Renal pelvis (tissue), 4 donors: ENCODE measurements around the gene CA6. TPM values are rescaled to one million over a fixed set of nuclear protein-coding genes. Genes with fewer than 3 reads are reported as not detected.
"Not testable (repeated sequence)": the region's sequence is repeated elsewhere in the genome, so short reads cannot be mapped to it uniquely, and the experiment has no call there.

Experiments
- DNase-seq: peaks from one replicate; pipeline ENCODE4 v3.0.0-alpha.2; 2013
- polyA plus RNA-seq, 3 donors: library from polyadenylated mRNA; unstranded; fragments of 120-200 nt; gene quantifications; one replicate each; pipeline ENCODE4 v1.2.1, GENCODE V29; 2013; ENCODE audit not compliant: insufficient read length in 3 of 3

CA6 gene
- polyA plus RNA-seq, 3 donors: 0.11 to 0.30 TPM; not detected in 1

DNA sequence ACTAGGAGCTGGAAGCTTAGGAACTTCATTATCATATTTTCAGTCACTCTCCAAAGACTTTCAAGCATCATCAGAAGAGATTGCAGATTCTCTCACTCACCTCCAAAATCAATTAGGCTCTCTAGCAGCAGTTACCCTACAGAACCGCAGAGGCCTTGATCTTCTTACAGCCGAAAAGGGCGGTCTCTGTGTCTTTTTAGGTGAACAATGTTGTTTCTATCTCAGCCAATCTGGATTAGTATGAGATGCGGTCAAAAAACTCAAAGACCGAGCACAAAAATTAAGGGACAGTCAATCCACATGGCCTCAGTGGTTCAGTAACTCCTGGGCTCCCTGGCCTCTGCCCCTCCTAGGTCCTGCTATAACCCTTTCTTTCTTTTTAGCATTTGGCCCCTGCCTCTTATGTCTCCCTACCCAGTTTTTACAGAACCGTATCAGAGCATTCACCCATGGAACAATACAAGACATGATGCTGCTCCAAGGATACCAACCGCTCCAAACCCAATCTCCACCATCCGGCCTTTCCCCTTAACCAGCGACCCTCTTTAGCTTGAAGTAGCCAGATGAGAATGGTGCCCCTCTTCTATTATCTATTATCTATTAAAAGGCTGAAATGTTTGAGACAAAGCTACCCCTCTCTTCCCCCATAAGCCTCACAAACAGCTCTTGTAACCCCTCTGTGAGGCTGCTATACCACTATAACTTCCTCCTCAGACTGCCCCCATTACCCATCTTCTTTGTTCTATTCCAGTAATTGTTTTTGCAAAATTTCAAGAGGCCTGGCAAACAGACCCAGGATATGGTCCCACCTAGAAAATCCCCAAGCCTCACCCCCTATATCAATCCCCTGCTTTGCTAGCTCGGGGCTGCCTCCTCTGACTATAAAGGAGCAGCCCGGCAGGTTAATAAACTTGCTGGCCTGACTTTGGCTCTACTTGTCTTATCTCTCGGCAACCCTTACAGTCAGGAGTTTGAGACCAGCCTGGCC, 18.7 kb upstream of the CA6 start:
- no peak for DNase-seq

DNA sequence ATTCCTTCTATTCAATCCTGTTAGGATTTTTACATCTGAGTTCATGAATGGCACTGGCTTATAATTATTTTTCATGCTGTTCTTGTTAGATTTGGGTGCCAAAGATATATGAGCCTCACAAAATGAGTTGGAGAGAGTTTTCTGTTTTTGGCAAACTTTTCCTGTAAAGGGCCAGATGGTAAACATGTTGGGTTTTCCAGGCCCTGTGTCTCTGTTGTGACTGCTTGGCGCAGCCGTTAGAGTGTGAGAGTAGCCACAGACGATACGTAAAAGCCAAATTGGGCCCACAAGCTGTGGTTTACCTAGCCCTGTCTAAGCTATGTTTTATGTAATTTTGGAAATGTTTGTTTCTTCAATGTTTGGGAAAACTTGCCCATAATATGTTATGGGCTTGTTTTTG, 15.6 kb upstream of the CA6 start:
- no peak for DNase-seq

DNA sequence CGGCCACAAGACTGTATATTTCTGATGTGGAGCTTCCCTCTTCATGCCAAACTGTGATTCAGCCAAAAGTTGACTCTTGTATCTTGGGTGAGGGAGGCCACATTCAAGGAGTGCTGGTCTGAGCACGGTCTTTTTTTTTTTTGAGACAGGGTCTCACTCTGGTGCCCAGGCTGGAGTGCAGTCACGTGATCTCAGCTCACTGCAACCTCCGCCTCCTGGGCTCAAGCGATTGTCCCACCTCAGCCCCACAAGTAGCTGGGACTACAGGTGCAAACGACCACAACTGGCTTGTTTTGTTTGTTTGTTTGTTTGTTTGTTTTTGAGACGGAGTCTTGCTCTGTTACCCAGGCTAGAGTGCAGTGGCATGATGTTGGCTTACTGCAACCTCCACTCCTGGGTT, 8.6 kb upstream of the CA6 start:
- not testable (repeated sequence) for DNase-seq

DNA sequence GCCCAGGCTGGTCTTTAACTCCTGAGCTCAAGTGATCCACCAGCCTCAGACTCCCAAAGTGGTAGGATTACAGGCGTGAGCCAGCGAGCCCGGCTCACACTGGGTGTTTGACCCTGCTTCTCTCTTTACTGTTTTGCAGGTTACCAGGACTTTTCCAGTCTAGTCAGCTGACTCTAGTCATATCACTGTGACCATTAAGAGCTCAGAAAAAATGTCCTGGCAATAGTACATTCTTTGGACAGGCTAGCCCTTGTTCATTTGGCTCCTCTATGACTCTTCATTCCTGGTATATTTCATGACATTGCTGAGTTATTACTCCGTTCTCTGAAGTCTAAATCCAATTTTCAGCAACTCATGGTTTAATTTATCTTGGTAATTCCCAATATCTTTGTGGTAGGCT, 8.0 kb upstream of the CA6 start:
- no peak for DNase-seq

DNA sequence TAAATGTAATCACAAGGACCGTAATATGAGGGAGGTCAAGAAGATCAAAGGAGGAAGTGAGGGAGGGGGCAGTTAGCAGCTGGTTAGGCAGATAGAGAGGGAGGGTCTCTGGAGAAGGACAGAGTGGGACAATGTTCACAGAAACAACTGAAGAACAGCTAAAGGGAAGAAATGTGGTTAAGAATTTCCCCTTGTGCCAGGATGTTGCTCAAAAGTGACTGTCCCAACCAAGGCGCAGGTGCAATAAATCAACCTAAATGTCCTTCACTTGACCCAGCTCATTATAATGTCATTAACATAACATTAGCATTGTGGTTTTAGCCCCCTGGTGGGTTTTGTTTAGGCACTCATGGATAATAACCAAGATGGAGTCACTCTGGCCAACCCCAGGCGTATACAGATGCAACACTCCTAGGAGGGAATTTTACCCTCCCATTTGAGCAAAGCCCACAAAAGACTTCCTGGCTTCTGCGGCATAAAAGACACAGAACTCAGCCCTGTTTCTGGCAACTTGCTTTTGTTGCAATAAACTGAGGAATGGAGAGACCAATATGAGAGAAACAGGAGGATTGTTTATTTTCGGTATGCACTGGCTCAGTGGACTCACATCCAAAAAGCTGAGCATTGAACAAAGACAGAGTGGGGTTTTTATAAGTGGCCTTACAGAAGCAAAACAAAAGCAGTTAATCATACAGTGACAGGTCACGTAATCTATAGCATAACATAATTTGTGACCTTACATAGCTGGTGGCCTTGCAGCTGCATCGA, 7.3 kb upstream of the CA6 start:
- no peak for DNase-seq

DNA sequence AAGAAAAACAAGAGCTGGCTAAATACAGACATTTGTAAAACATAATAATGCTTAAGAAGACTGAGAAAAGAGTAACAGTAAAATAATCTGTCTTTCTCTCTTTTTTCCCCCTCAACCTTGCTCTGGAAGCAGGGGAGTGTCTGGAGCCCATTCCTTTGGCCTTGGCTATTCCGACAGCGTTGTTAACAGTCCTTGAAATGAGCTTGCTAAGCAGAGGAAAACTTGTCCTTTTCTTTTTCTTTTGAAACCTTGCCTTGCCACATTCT, 6.7 kb upstream of the CA6 start:
- DNase-seq: no peak

DNA sequence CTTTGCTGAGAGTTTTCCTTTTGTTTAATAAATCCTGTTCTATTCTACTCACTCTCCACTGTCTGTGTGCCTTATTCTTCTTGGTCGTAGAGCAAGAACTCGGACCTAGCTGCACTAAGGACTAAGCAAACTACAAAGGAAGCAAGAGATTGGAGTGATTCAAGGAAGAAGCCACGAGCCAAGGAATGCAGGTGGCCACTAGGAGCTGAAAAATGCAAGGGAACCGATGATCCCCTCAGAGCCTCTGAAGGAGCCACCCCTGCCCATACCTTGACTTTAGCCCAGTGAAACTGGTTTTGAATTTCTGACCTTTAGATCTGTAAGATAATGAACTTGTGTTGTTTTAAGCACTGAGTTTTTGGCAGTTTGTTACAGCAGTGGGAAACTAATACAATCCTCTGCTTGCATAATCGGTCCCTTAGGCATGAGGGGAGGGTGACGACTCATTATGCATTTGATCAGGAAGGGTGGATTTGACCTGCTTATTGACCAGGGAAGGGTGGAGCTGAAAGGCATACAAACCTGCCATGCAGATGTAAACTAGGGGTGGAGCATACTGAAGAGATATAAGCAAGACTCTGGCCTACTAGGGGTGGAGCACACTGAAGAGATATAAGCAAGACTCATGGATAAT, 6.2 kb upstream of the CA6 start:
- DNase-seq: no peak

DNA sequence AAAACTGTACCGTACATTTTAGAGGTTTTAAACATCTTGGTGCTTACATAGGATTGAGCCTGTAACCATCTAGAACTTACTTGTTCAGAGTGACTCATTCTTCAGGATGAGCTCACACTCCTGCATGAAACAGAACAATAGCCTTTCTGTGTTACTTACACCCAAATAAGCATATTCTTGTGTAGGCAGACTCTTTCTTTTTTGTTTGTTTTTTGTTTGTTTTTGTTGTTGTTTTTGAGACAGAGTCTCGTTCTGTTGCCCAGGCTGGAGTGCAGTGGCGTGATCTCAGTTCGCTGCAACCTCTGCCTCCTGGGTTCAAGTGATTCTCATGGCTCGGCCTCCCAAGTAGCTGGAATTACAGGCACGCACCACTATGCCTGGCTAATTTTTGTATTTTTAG, 3.8 kb upstream of the CA6 start:
- no peak for DNase-seq

DNA sequence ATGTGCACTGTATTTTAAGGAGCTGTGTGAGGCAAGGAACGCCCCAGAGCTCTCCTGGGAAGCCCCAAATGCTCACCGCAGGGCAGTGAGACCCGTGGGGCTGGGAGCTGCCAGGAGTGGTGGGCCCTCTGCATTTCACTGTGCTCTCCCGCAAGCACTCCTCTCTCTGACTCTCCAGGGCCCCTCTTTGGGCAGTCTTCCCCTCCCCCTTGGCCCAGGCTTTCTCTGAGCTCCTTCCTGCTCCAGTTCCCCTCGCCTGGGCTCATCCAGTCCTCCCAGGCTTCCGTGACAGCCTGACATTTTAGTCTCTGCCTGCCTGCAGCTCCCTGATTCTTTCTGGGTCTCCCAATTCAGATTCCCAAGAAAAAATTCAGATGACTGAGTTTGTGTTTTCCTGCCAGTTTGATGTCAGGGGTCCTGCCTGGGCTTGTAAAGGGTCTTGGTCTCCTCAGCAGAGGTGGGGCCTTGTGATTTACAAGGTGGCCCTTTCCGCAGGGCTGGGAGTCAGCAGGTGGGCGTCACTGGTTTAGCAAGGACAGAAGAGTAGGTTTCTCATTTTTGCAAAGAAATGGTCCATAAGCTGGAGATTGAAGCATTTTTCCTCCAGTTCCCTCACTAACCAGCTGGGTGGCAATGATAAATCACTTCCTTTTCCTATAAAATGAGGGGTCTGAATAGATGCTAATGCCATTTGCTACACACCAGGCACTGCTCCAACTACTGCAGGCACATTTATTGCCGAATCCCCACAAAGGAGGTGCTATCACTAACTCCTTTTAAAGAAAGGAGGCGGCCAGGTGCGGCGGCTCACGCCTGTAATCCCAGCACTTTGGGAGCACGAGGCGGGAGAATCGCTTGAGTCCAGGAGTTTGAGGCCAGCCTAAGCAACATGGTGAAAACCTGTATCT, 1.9 kb upstream of the CA6 start:
- peak; percentile 41 for DNase-seq

DNA sequence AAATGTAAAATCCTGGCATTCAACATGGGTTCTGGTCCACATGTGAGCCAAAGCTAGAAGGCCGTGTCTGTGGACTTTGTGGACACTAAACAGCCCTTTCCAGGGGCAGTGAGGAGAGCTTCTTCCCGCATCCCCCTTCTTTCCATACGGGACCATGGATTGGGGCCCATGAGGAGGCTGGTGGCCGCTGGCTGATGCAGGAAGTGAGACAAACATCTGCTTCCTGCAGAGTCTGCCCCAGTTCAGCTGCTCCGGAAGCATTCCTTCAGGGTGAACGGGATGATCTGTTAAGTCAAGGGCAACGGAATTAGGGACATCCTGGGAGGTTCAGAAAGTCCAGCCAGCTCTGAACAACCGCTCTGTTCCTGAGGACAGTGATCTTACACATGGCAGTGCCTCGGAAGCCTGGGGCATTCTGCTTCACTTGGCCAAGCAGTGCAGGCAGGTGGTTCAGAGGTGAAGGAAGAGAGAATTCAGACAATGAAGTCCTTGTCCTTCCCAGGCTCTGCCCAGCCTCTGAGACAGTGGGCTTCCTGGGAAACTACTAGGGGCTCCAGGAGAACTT, 1.5 kb downstream of the CA6 start:
- no peak for DNase-seq

DNA sequence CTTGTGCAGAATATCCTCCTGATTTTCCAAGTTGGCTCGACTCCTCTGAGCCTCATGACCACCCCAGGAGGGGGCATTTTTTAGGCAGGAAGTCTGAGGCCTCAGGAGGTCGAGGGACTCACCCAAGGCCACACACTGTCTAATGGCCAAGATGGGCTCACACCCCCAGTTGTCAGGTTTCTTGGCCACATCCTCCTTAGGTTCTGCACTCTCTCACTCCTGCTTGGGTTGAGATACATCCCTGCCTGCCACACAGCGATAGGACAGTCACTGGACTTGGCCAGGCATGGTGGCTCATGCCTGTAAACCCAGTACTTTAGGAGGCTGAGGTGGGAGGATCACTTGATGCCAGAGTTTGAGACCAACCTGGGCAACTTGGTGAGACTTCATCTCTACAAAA, 4.6 kb downstream of the CA6 start:
- no peak for DNase-seq

DNA sequence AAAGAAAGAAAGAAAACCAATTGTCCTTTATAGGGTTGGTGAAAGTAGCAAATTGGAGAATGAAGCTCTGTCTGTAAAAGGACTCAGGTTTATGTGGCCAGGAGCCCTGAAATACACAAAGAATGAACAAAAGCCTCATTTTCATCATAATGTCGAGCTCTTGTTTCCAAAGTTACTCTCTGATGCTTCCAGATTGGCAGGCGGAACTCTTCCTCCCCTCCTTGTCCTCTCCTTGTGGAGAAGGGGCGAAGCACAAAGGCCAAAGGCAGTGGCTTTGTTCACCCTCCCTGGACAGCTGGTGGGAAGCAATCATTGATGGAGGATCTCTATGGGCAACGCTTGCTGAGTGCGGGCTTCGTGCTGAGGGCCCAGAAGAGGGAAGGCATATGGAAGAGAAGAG, 5.6 kb downstream of the CA6 start:
- no peak for DNase-seq

DNA sequence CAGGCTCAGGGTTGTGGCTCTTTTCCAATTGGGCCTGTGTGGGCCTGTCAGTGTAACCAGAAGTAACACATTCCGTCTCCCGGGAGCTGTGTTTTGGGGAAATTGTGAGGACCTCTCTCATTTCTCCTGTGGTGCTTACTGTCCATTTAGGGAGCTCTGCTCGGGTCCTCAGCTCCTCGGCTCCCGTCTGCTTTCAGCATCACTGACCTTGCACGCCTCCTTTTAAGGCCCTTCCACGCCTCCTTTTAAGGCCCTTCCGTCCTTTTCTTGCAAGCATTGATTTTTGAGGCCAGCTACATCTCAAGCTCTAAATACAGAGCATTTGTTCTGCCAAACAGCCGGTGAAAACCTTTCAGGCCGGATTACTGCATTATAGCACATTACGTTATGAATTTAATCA, 9.7 kb downstream of the CA6 start:
- DNase-seq: no peak

DNA sequence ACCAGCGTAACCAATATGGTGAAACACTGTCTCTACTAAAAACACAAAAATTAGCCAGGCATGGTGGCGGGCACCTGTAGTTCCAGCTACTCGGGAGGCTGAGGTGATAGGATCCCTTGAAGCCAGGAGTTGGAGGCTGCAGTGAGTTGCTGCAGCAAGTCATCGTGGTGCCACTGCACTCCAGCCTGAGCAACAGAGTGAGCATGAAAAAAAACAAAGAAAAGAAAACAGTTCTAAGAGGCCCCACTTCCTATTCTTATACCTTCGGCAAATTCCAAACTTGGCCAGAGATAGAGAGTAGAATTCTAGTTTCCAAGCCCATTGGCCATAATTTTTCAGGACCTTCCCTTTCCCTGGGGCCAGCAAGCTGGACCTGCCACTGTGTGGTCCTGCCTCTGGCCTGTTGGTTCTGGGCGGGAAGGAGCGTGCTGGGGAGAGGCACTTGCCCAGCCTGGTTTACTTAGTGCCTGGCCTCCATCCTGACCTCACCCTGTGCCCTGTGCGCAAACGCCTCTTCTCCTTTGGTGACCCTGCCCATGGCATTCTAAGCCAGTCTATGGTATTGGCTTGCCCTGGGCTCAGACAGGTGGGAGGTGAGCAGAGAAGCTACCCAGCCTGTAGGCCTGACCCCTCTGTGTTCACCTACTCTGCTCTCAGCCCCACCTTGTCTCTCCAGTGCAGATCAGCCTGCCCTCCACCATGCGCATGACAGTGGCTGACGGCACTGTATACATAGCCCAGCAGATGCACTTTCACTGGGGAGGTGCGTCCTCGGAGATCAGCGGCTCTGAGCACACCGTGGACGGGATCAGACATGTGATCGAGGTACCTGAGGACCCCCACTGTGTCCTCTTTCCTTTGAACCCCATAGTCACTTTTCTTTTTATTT, 11.0 kb downstream of the CA6 start:
- DNase-seq: no peak

DNA sequence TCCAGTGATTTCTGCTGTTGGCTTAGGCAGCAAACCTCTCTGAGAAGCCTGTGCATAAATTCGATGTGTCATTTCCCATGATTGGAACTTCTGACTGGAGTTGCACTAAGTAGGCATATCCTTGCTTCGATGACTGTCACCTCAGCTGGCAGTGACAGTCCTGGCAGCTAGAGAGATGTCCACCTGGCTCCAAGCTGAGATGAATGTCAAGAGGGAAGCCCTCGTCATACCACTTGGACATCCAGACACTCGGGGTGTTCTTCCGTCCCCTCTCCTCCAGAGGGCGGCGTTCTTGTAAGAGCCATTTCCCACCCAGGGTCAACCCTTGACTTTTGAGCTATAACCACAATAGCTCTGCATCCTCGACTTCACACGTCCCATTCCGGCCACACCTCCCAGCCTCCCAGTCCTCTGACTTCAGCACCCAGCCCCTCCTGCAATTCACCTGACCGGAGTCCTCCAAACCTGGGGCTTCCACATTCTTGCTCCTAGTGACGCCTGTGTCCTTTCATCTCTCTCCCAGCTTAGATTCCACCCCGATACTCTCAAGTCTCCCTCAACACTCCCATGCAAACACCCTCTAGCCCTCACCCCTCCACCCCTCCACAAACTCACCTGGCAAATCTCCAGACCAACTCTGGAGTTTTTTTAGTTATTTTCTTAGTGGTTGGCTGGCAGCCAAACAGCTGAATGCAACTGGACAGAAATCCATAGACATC, 17.3 kb downstream of the CA6 start:
- no peak for DNase-seq

DNA sequence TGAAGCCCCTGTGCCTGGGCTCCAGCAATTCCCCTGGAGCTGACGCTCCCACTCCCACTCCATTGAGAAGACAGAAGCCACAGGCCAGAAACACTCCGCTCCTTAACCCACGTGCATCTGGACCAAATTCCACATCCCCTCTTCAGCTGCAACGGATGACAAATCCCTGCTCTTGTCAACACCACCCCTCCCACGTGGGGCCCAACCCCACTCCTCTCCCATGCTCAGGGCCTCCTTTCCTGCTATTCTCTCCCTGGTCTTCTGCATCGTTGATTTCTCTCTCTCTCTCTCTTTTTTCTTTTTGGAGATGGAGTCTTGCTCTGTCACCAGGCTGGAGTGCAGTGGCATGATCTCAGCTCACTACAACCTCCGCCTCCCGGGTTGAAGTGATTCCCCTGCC, 18.3 kb downstream of the CA6 start:
- DNase-seq: no peak

DNA sequence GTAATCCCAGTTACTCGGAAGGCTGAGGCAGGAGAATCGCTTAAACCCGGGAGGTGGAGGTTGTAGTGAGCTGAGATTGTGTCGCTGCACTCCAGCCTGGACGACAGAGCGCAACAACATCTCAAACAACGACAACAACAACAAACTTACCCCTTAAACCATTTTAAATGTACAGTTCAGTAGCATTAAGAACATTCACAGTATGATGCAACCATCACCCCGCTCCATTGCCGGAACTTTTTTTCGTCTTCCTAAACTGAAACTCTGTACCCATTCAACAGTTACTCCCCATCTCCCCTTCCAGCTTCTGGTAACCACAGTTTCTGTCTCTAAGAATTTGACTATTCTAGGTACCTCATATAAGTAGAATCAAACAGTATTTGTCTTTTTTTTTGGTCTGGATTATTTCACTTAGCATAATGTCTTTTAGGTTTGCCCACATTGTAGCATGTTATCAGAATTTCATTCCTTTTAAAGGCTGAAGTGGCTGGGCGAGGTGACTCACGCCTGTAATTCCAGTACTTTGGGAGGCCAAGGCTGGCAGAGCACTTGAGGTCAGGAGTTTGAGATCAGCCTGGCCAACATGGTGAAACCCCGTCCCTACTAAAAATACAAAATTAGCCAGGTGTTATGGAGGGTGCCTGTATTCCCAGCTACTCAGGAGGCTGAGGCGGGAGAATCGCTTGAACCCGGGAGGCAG, 19.6 kb downstream of the CA6 start:
- DNase-seq: no peak

DNA sequence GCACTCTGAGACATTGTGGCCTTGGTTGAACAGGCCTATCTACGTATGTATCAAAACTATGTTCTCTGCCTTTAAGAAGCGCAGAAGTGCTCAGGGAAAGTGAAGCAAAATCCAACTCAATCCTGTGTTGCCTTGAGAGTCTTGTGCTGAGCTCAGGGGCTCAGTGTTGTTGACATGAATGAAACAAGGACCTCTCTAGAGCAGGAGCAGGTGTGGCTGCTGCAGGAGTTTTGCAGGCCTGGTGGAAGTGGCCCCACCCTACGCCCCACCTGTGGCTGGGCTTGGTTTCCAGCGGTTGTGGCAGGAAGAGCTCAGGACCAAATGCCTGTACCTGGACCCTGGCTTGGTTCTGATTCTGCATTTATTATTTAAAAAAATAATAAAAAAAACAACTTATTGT, 20.9 kb downstream of the CA6 start:
- no peak for DNase-seq

DNA sequence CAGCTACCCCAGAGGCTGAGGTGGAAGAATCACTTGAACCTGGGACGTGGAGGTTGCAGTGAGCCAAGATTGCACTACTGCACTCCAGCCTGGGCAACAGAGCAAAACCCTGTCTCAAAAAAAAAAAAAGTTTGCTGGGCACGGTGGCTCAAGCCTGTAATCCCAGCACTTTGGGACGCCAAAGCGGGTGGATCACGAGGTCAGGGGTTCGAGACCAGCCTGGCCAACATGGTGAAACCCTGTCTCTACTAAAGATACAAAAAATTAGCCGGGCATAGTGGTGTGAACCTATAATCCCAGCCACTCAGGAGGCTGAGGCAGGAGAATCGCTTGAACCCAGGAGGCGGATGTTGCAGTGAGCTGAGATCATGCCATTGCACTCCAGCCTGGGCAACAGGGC, 23.2 kb downstream of the CA6 start:
- not testable (repeated sequence) for DNase-seq
